WTC11 (cell line): ENCODE results near the gene DRAXIN. TPM values are rescaled to one million over a fixed set of nuclear protein-coding genes. Genes with fewer than 3 reads are reported as not detected.

Experiments
- ATAC-seq: fragments of 200-7000 bp; cut with Tn5 transposase; 2 replicates; pipeline ENCODE4 v1.10.0; 2021; ENCODE audit warnings: mild to moderate bottlenecking, moderate library complexity
- CTCF ChIA-PET: fragments of 300-600 bp; sonication (Branson Sonifier 250); formaldehyde crosslinking; loops from one replicate; lab custom pipeline; 2021; ENCODE audit warnings: antibody characterized with exemption; lab: Charles Lee
- POLR2A ChIA-PET: fragments of 350-600 bp; sonication (Branson Sonifier 250); formaldehyde crosslinking; loops from one replicate; lab custom pipeline; 2021; ENCODE audit warnings: antibody characterized with exemption; lab: Charles Lee
- DNase-seq: peaks from one replicate; pipeline ENCODE4 v3.0.0; 2021; ENCODE audit warnings: low spot score
- H3K27ac Mint-ChIP-seq: 2 replicates; pipeline ENCODE4 v1.8.0; 2021; ENCODE audit warnings: mixed read lengths
- H3K27me3 Mint-ChIP-seq: 2 replicates; pipeline ENCODE4 v1.8.0; 2021; ENCODE audit warnings: low read depth, mild to moderate bottlenecking, moderate library complexity, mixed read lengths
- H3K36me3 Mint-ChIP-seq: 2 replicates; pipeline ENCODE4 v1.8.0; 2021; ENCODE audit warnings: mixed read lengths
- H3K4me1 Mint-ChIP-seq: 2 replicates; pipeline ENCODE4 v1.8.0; 2022; ENCODE audit warnings: mixed read lengths
- H3K4me3 Mint-ChIP-seq: 2 replicates; pipeline ENCODE4 v1.8.0; 2021; ENCODE audit warnings: mild to moderate bottlenecking, moderate library complexity, mixed read lengths
- H3K9me3 Mint-ChIP-seq: 2 replicates; pipeline ENCODE4 v1.8.0; 2021; ENCODE audit warnings: mixed read lengths
- FOXP1 ChIP-seq: sonication (generic); formaldehyde crosslinking; IDR thresholded peaks from 2 replicates; pipeline ENCODE4 v1.8.0; 2022; ENCODE audit warnings: missing genetic modification reagents, mild to moderate bottlenecking, moderate library complexity, borderline replicate concordance
- GTF2I ChIP-seq: fragments of 250-450 bp; sonication (Bioruptor Pico); conservative IDR thresholded peaks from 2 replicates; pipeline ENCODE4 v1.4.0; 2021; ENCODE audit warnings: mild to moderate bottlenecking
- PRDM15 ChIP-seq: sonication (generic); formaldehyde crosslinking; IDR thresholded peaks from 2 replicates; pipeline ENCODE4 v1.8.0; 2022; ENCODE audit warnings: missing genetic modification reagents
- RELA ChIP-seq: sonication (generic); formaldehyde crosslinking; IDR thresholded peaks from 2 replicates; pipeline ENCODE4 v1.8.1; 2022; ENCODE audit warnings: missing genetic modification reagents, mild to moderate bottlenecking, borderline replicate concordance
- SMAD3 ChIP-seq: sonication (generic); formaldehyde crosslinking; IDR thresholded peaks from 2 replicates; pipeline ENCODE4 v1.8.0; 2022; ENCODE audit warnings: missing genetic modification reagents, mild to moderate bottlenecking, borderline replicate concordance
- SP1 ChIP-seq: sonication (generic); formaldehyde crosslinking; conservative IDR thresholded peaks from 2 replicates; pipeline ENCODE4 v1.8.1; 2022; ENCODE audit warnings: missing genetic modification reagents
- TCF7 ChIP-seq: sonication (generic); formaldehyde crosslinking; IDR thresholded peaks from 2 replicates; pipeline ENCODE4 v1.8.0; 2022; ENCODE audit warnings: mild to moderate bottlenecking, low read depth, missing genetic modification reagents, moderate library complexity
- TP53 ChIP-seq: sonication (generic); formaldehyde crosslinking; IDR thresholded peaks from 2 replicates; pipeline ENCODE4 v1.8.1; 2023; ENCODE audit warnings: mild to moderate bottlenecking, missing genetic modification reagents
- ZNF317 ChIP-seq: sonication (generic); formaldehyde crosslinking; IDR thresholded peaks from 2 replicates; pipeline ENCODE4 v1.8.1; 2023; ENCODE audit warnings: low read depth, mild to moderate bottlenecking, moderate library complexity, missing genetic modification reagents, borderline replicate concordance
- ZNF532 ChIP-seq: fragments of 250-450 bp; sonication (Bioruptor Pico); IDR thresholded peaks from 2 replicates; pipeline ENCODE4 v1.9.0; 2021; ENCODE audit warnings: mild to moderate bottlenecking, borderline replicate concordance
- total RNA-seq: library from RNA; stranded (reverse); gene quantifications from 3 replicates; pipeline ENCODE4 v1.2.3, GENCODE V29; 2021
- TF ChIP-seq, protein P1 (sequence below): sonication (generic); formaldehyde crosslinking; IDR thresholded peaks from 2 replicates; pipeline ENCODE4 v1.8.0; 2023; ENCODE audit warnings: missing genetic modification reagents, mild to moderate bottlenecking, borderline replicate concordance
- TF ChIP-seq, protein P2 (sequence below): sonication (generic); formaldehyde crosslinking; conservative IDR thresholded peaks from 2 replicates; pipeline ENCODE4 v1.8.1; 2023; ENCODE audit warnings: mild to moderate bottlenecking, low read depth, missing genetic modification reagents, moderate library complexity
- TF ChIP-seq, protein P3 (sequence below): fragments of 200-600 bp; IDR thresholded peaks from 2 replicates; pipeline ENCODE4 v1.8.0; 2022; ENCODE audit warnings: antibody characterized with exemption

Gene DRAXIN
- total RNA-seq, 1 experiment from 2014 or later = 12.0 TPM

GRCh38 chr1:11646317-11646716, 45.2 kb upstream of the DRAXIN start (continued):
- TF ChIP-seq ZNF532 (no peak), SP1 (CRISPR knock-in tag) (no peak)

DNA sequence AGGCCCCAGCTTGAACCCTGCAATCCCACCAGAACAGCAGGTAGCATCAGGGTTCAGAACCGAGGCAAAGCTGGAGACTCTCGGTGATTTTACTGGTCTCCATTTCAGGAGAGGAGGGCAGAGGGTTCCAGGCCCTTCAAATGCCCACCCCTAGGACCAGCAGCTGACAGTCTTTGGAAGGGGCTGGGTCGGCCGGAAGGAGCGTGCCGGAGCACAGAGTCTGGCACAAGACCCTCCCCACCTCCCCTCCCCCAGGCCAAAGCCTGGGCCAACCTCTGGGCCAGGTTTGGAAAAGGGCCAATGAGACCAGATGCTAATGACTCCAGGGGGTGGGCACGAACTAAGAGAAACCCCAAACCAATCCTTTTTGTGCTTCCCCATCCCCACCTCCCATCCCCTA, 44.2 kb upstream of the DRAXIN start:
- no peak overlapping the region for H3K4me3 Mint-ChIP-seq
- POLR2A ChIA-PET = no interaction called here
- peaks cover 22% of the 10 kb centered on the region for H3K4me1 Mint-ChIP-seq
- peaks cover 21% of the 10 kb centered on the region for H3K27me3 Mint-ChIP-seq
- no peak for DNase-seq
- no peaks in the 10 kb centered on the region for H3K9me3 Mint-ChIP-seq
- CTCF ChIA-PET = interaction anchor here (0.6 to 2.0 kb wide), 2 partner anchors 11 to 347 kb away, joined by 4 to 6 read pairs; no protein-coding TSS in a partner anchor
- H3K36me3 Mint-ChIP-seq = no peaks in the 10 kb centered on the region
- TF ChIP-seq, protein P1, sequence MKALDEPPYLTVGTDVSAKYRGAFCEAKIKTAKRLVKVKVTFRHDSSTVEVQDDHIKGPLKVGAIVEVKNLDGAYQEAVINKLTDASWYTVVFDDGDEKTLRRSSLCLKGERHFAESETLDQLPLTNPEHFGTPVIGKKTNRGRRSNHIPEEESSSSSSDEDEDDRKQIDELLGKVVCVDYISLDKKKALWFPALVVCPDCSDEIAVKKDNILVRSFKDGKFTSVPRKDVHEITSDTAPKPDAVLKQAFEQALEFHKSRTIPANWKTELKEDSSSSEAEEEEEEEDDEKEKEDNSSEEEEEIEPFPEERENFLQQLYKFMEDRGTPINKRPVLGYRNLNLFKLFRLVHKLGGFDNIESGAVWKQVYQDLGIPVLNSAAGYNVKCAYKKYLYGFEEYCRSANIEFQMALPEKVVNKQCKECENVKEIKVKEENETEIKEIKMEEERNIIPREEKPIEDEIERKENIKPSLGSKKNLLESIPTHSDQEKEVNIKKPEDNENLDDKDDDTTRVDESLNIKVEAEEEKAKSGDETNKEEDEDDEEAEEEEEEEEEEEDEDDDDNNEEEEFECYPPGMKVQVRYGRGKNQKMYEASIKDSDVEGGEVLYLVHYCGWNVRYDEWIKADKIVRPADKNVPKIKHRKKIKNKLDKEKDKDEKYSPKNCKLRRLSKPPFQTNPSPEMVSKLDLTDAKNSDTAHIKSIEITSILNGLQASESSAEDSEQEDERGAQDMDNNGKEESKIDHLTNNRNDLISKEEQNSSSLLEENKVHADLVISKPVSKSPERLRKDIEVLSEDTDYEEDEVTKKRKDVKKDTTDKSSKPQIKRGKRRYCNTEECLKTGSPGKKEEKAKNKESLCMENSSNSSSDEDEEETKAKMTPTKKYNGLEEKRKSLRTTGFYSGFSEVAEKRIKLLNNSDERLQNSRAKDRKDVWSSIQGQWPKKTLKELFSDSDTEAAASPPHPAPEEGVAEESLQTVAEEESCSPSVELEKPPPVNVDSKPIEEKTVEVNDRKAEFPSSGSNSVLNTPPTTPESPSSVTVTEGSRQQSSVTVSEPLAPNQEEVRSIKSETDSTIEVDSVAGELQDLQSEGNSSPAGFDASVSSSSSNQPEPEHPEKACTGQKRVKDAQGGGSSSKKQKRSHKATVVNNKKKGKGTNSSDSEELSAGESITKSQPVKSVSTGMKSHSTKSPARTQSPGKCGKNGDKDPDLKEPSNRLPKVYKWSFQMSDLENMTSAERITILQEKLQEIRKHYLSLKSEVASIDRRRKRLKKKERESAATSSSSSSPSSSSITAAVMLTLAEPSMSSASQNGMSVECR (CRISPR knock-in tag) = no peak
- no peak for TF ChIP-seq TP53 (CRISPR knock-in tag)
- TF ChIP-seq FOXP1 (CRISPR knock-in tag) = no peak
- TF ChIP-seq, all 79 proteins: peak for 0
- no peak overlapping the region for H3K27ac Mint-ChIP-seq
- no peak for ATAC-seq

- Mint-ChIP-seq H3K4me1 (peaks cover 27% of the 10 kb centered on the region), H3K27ac (no peak overlapping the region), H3K4me3 (no peak overlapping the region), H3K36me3 (no peaks in the 10 kb centered on the region), H3K9me3 (no peaks in the 10 kb centered on the region), H3K27me3 (peaks cover 22% of the 10 kb centered on the region)
- ATAC-seq = no peak
- ChIA-PET POLR2A (no interaction called here), CTCF (interaction anchor here (0.6 to 3.0 kb wide), 6 partner anchors 12 to 348 kb away, joined by 4 to 21 read pairs (median 6); partner anchors contain the start of genes DISP3 and FBXO6)
- no peak for DNase-seq
- TF ChIP-seq, protein P2, sequence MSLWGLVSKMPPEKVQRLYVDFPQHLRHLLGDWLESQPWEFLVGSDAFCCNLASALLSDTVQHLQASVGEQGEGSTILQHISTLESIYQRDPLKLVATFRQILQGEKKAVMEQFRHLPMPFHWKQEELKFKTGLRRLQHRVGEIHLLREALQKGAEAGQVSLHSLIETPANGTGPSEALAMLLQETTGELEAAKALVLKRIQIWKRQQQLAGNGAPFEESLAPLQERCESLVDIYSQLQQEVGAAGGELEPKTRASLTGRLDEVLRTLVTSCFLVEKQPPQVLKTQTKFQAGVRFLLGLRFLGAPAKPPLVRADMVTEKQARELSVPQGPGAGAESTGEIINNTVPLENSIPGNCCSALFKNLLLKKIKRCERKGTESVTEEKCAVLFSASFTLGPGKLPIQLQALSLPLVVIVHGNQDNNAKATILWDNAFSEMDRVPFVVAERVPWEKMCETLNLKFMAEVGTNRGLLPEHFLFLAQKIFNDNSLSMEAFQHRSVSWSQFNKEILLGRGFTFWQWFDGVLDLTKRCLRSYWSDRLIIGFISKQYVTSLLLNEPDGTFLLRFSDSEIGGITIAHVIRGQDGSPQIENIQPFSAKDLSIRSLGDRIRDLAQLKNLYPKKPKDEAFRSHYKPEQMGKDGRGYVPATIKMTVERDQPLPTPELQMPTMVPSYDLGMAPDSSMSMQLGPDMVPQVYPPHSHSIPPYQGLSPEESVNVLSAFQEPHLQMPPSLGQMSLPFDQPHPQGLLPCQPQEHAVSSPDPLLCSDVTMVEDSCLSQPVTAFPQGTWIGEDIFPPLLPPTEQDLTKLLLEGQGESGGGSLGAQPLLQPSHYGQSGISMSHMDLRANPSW = no peak
- TF ChIP-seq SMAD3 (CRISPR knock-in tag) (no peak), TCF7 (CRISPR knock-in tag) (no peak), PRDM15 (CRISPR knock-in tag) (no peak), ZNF317 (CRISPR knock-in tag) (no peak), GTF2I (CRISPR knock-in tag) (no peak), RELA (CRISPR knock-in tag) (no peak)
- TF ChIP-seq, protein P3, sequence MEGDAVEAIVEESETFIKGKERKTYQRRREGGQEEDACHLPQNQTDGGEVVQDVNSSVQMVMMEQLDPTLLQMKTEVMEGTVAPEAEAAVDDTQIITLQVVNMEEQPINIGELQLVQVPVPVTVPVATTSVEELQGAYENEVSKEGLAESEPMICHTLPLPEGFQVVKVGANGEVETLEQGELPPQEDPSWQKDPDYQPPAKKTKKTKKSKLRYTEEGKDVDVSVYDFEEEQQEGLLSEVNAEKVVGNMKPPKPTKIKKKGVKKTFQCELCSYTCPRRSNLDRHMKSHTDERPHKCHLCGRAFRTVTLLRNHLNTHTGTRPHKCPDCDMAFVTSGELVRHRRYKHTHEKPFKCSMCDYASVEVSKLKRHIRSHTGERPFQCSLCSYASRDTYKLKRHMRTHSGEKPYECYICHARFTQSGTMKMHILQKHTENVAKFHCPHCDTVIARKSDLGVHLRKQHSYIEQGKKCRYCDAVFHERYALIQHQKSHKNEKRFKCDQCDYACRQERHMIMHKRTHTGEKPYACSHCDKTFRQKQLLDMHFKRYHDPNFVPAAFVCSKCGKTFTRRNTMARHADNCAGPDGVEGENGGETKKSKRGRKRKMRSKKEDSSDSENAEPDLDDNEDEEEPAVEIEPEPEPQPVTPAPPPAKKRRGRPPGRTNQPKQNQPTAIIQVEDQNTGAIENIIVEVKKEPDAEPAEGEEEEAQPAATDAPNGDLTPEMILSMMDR = no peak
Observed at GRCh38 chr1:11648039-11648438, 43.5 kb upstream of the DRAXIN start.
